SK-N-SH (cell line): Measurements from ENCODE around the gene NUDT22. TPM values are rescaled to one million over a fixed set of nuclear protein-coding genes. Genes with fewer than 3 reads are reported as not detected.

ENCODE experiments used
- CTCF ChIA-PET: fragments of 300-600, 350-600 bp; formaldehyde crosslinking; extraction: SDS; loops from one replicate; lab custom pipeline; 2021; lab: Yijun Ruan, JAX
- POLR2A ChIA-PET: fragments of 350-600 bp; sonication (Branson Sonifier 250); formaldehyde crosslinking; extraction: SDS; loops from one replicate; lab custom pipeline; 2020; ENCODE audit warnings: antibody characterized with exemption, inconsistent platforms; lab: Yijun Ruan, JAX
- DNase-seq: peaks from one replicate; pipeline ENCODE4 v3.0.0; 2012
- H2AFZ ChIP-seq: fragments of 200-600 bp; sonication (generic); 2 replicates; pipeline ENCODE4 v1.8.1; 2016; ENCODE audit warnings: antibody characterized with exemption, mild to moderate bottlenecking, low read depth
- H3F3A ChIP-seq: fragments of 200-600 bp; sonication (generic); replicated peaks from 2 replicates; pipeline ENCODE3; 2016; ENCODE audit warnings: antibody characterized with exemption, mild to moderate bottlenecking; ENCODE audit not compliant: insufficient read depth
- H3K27ac ChIP-seq, 2 experiments: fragments of 200-500 bp in 1 of 2; fragments of 200-600 bp in 1 of 2; sonication (Bioruptor generic) in 1 of 2; sonication (generic), shearing (Covaris generic) in 1 of 2; 2 replicates each; pipeline versions ENCODE4 v1.5.1 to v1.6.1; 2014 to 2016; ENCODE audit warnings: low read depth in 2 of 2, inconsistent platforms in 1 of 2, low read length in 1 of 2, mild to moderate bottlenecking in 1 of 2, mixed read lengths in 1 of 2
- H3K27me3 ChIP-seq: fragments of 200-600 bp; sonication (generic), shearing (Covaris generic); 2 replicates; pipeline ENCODE4 v1.6.1; 2016; ENCODE audit warnings: mixed run types; ENCODE audit not compliant: insufficient read depth
- H3K36me3 ChIP-seq, 2 experiments: fragments of 200-500 bp in 1 of 2; fragments of 200-600 bp in 1 of 2; sonication (Bioruptor generic) in 1 of 2; sonication (generic) in 1 of 2; replicated peaks in 1 of 2; 2 replicates each; pipeline versions ENCODE3 to v1.5.1; 2014 to 2016; ENCODE audit warnings: low read length in 1 of 2, mild to moderate bottlenecking in 1 of 2; ENCODE audit not compliant: insufficient read depth in 2 of 2, control insufficient read depth in 1 of 2
- H3K4me1 ChIP-seq, 2 experiments: fragments of 200-500 bp in 1 of 2; fragments of 200-600 bp in 1 of 2; sonication (Bioruptor generic) in 1 of 2; sonication (generic), shearing (Covaris generic) in 1 of 2; 2 replicates each; pipeline versions ENCODE4 v1.5.1 to v1.6.1; 2014 to 2016; ENCODE audit warnings: low read depth in 1 of 2, low read length in 1 of 2, mixed run types in 1 of 2; ENCODE audit not compliant: insufficient read depth in 2 of 2, control insufficient read depth in 1 of 2
- H3K4me2 ChIP-seq: fragments of 200-600 bp; sonication (generic), shearing (Covaris generic); 2 replicates; pipeline ENCODE4 v1.6.1; 2017; ENCODE audit warnings: mixed run types
- H3K4me3 ChIP-seq, 2 experiments: fragments of 200-500 bp in 1 of 2; fragments of 200-600 bp in 1 of 2; sonication (Bioruptor generic) in 1 of 2; sonication (generic), shearing (Covaris generic) in 1 of 2; 2 replicates each; pipeline versions ENCODE4 v1.5.1 to v1.8.1; 2014 to 2016; ENCODE audit warnings: low read depth in 2 of 2, inconsistent platforms in 1 of 2, low read length in 1 of 2, mild to moderate bottlenecking in 1 of 2, mixed read lengths in 1 of 2, moderate library complexity in 1 of 2
- H3K79me2 ChIP-seq: fragments of 200-600 bp; sonication (generic); 2 replicates; pipeline ENCODE4 v1.8.1; 2017; ENCODE audit warnings: mild to moderate bottlenecking; ENCODE audit not compliant: insufficient read depth
- H3K9ac ChIP-seq: fragments of 200-600 bp; sonication (generic); 2 replicates; pipeline ENCODE4 v1.6.1; 2017; ENCODE audit warnings: mixed run types
- H3K9me2 ChIP-seq: fragments of 200-600 bp; sonication (generic); 2 replicates; pipeline ENCODE4 v1.6.1; 2017; ENCODE audit warnings: mixed run types
- H3K9me3 ChIP-seq: fragments of 200-600 bp; sonication (generic); 2 replicates; pipeline ENCODE4 v1.6.1; 2017; ENCODE audit warnings: mixed run types, mild to moderate bottlenecking, moderate library complexity
- H4K20me1 ChIP-seq: fragments of 200-600 bp; sonication (generic); 2 replicates; pipeline ENCODE4 v1.6.1; 2017; ENCODE audit warnings: mild to moderate bottlenecking, mixed run types; ENCODE audit not compliant: insufficient read depth
- CHD2 ChIP-seq: fragments of 150-350 bp; IDR thresholded peaks from 2 replicates; pipeline ENCODE4 v1.6.1; 2018; ENCODE audit warnings: low read length; ENCODE audit not compliant: partially characterized antibody
- EP300 ChIP-seq, 2 experiments: IDR thresholded peaks; 2 replicates each; pipeline versions ENCODE4 v1.4.0 to v1.6.1; 2012; ENCODE audit warnings: borderline replicate concordance in 1 of 2, low read depth in 1 of 2, low read length in 1 of 2
- FOXJ3 ChIP-seq: sonication (generic); formaldehyde crosslinking; IDR thresholded peaks from 2 replicates; pipeline ENCODE4 v1.5.1; 2020; ENCODE audit warnings: mild to moderate bottlenecking, missing genetic modification reagents
- GABPA ChIP-seq: IDR thresholded peaks from 2 replicates; pipeline ENCODE4 v1.4.0; 2012; ENCODE audit warnings: low read depth, mild to moderate bottlenecking
- GATA2 ChIP-seq: sonication (generic); formaldehyde crosslinking; IDR thresholded peaks from 2 replicates; pipeline ENCODE4 v1.5.0; 2020; ENCODE audit warnings: mild to moderate bottlenecking, missing genetic modification reagents
- MXI1 ChIP-seq: IDR thresholded peaks from 2 replicates; pipeline ENCODE4 v1.6.1; 2012; ENCODE audit warnings: mild to moderate bottlenecking, low read depth, low read length, improper control_type of control experiment
- NFIC ChIP-seq: IDR thresholded peaks from 2 replicates; pipeline ENCODE4 v1.4.0; 2012; ENCODE audit warnings: borderline replicate concordance
- TAF1 ChIP-seq: IDR thresholded peaks from 2 replicates; pipeline ENCODE4 v1.6.1; 2012; ENCODE audit warnings: low read depth, mild to moderate bottlenecking, low read length, moderate library complexity, borderline replicate concordance
- TCF12 ChIP-seq: IDR thresholded peaks from 2 replicates; pipeline ENCODE4 v1.4.0; 2012
- WGBS: methylation state at CpG from one replicate; pipeline ENCODE4 v1.1.6; 2017; ENCODE audit warnings: low lambda C conversion rate; 5-methylcytosine and 5-hydroxymethylcytosine counted together
- polyA plus RNA-seq, 3 experiments: library from polyadenylated mRNA; depleted of rRNA; stranded (reverse); fragments of >200 nt; gene quantifications; 2 replicates each; pipeline ENCODE4 v1.2.3, GENCODE V29; 2012
- TF ChIP-seq, protein P1 (sequence below): fragments of 200-600 bp; sonication (generic); IDR thresholded peaks from 2 replicates; pipeline ENCODE4 v1.6.1; 2017; ENCODE audit warnings: antibody characterized with exemption, mild to moderate bottlenecking, moderate library complexity

Gene NUDT22
- polyA plus RNA-seq, 1 of the 3 experiments (the other 2 are of a cell fraction) = 72.7 TPM

DNA sequence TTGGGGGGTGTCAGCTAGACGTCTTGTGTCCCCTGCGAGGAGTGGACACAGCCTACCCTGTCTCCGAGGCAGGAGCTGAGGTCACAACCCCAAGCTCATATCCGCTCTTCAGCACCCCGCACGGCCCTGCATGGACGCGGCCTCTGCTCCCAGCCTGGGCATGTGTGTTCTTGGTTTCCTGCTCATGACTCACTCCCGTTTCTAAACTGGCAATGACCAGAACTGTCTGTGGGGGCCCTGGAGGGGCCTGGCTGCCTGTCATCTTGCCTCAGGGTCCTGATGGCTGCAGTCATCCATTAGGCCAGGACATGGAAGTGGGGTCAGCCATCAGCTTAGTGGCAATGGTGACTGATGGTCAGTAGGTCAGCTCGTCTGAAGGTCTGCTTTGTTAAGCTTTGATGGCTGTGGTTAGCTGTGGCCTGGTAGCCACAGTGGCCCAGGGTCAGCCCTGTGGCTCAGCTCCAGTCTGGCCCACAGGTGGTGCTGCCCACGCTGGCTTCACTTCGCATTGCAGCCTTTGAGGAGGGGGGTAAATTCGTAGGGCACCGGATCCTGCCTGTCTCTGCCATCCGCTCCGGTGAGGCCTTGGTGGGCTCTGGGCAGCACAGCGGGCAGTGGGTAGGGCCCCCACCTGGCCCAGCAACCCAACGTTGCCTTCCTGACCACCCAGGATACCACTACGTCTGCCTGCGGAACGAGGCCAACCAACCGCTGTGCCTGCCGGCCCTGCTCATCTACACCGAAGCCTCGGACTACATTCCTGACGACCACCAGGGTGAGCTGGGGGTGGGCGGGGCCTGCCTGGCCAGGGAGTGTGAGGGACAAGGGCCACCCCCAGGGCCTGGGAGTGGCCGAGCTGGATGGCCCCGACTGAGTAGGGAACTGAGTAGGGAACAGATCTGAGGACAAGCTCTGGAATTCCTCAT is 37.2 kb downstream of the NUDT22 start:
- peak; percentile 70 for DNase-seq
- H2AFZ ChIP-seq = no peak overlapping the region
- peaks cover 5% of the 10 kb centered on the region for H3F3A ChIP-seq
- TF ChIP-seq CHD2 (no peak), FOXJ3 (CRISPR knock-in tag) (no peak), TCF12 (no peak), EP300 (IDR thresholded peaks at IDR 0.05; ENCODE audit: borderline replicate concordance in 1 of 2, low read depth in 1 of 2, low read length in 1 of 2) (no peak), GATA2 (CRISPR knock-in tag) (no peak), MXI1 (no peak), TAF1 (no peak)
- TF ChIP-seq, protein P1, sequence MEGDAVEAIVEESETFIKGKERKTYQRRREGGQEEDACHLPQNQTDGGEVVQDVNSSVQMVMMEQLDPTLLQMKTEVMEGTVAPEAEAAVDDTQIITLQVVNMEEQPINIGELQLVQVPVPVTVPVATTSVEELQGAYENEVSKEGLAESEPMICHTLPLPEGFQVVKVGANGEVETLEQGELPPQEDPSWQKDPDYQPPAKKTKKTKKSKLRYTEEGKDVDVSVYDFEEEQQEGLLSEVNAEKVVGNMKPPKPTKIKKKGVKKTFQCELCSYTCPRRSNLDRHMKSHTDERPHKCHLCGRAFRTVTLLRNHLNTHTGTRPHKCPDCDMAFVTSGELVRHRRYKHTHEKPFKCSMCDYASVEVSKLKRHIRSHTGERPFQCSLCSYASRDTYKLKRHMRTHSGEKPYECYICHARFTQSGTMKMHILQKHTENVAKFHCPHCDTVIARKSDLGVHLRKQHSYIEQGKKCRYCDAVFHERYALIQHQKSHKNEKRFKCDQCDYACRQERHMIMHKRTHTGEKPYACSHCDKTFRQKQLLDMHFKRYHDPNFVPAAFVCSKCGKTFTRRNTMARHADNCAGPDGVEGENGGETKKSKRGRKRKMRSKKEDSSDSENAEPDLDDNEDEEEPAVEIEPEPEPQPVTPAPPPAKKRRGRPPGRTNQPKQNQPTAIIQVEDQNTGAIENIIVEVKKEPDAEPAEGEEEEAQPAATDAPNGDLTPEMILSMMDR = peak; percentile 25; the same call in 1 of the 2 replicates
- H3K9me3 ChIP-seq = no peaks in the 10 kb centered on the region
- H3K4me2 ChIP-seq = peak overlapping the region; percentile 20; the same call in 1 of the 2 replicates
- H3K27ac ChIP-seq = peak overlapping the region; percentile 29 to 94; a peak in 3 of 4 replicates
- no peaks in the 10 kb centered on the region for H3K9me2 ChIP-seq
- no peaks in the 10 kb centered on the region for H3K27me3 ChIP-seq
- no peaks in the 10 kb centered on the region; the same call in none of the 2 replicates for H3K79me2 ChIP-seq
- no peak overlapping the region for H3K9ac ChIP-seq
- ChIA-PET CTCF (interaction anchor here (1.1 to 5.7 kb wide), 10 partner anchors 9 to 427 kb away, joined by 3 to 119 read pairs (median 10); partner anchors contain the start of genes PLCB3 and PPP1R14B), POLR2A (interaction anchor here (1.2 to 2.8 kb wide), 5 partner anchors 8 to 26 kb away, joined by 3 to 41 read pairs (median 11); partner anchors contain the start of genes FKBP2, PLCB3 and PPP1R14B)
- H3K4me3 ChIP-seq = no peak overlapping the region
- H3K36me3 ChIP-seq = peaks cover 27 to 39% of the 10 kb centered on the region in 2 experiments
- no peaks in the 10 kb centered on the region for H4K20me1 ChIP-seq
- 75% methylated on average over 28 of the region's 29 CpGs for WGBS
- H3K4me1 ChIP-seq = peaks cover 3 to 47% of the 10 kb centered on the region in 2 experiments; a peak in 3 of 4 replicates

DNA sequence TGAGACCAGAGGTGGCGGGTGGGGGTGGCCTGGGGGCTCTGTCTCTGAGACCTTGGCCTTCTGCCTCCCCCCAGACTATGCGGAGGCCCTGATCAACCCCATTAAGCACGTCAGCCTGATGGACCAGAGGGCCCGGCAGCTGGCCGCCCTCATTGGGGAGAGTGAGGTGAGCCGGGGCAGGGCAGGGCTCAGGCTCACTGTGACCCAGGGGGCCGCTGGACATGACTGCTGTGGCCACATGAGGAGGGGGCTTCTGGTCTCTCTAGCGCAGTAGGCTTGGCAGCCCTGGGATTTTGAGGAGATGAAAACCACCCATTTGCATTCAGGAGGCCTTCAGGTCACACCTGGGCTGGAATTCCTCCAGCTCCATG is 37.9 kb downstream of the NUDT22 start:
- DNase-seq = no peak
- TF ChIP-seq EP300 (IDR thresholded peaks at IDR 0.05; ENCODE audit: borderline replicate concordance in 1 of 2, low read depth in 1 of 2, low read length in 1 of 2) = no peak
- no peak for TF ChIP-seq GABPA
- TF ChIP-seq FOXJ3 (CRISPR knock-in tag) = 0 out of 2 replicates have a peak, but pooled peaks have one; percentile 26
- TF ChIP-seq MXI1 = no peak
- TF ChIP-seq NFIC = no peak
- no peak for TF ChIP-seq CHD2
- no peak for TF ChIP-seq TCF12
- H3K79me2 ChIP-seq = no peaks in the 10 kb centered on the region; the same call in none of the 2 replicates
- no peak overlapping the region for H3K4me3 ChIP-seq
- H4K20me1 ChIP-seq = no peaks in the 10 kb centered on the region
- H3K9me2 ChIP-seq = no peaks in the 10 kb centered on the region
- no peak overlapping the region for H3K4me2 ChIP-seq
- peaks cover 10 to 54% of the 10 kb centered on the region in 2 experiments; a peak in 3 of 4 replicates for H3K4me1 ChIP-seq
- H3K9ac ChIP-seq = no peak overlapping the region
- WGBS = 93% methylated on average over 4 of the region's 8 CpGs
- H2AFZ ChIP-seq = no peak overlapping the region
- H3K27me3 ChIP-seq = no peaks in the 10 kb centered on the region
- CTCF ChIA-PET = interaction anchor here (0.9 to 5.7 kb wide), 13 partner anchors 10 to 495 kb away, joined by 3 to 119 read pairs (median 5); partner anchors contain the start of genes NUDT22, PLCB3, PPP1R14B and TRPT1
- peaks cover 27 to 32% of the 10 kb centered on the region in 2 experiments for H3K36me3 ChIP-seq
- no peaks in the 10 kb centered on the region for H3K9me3 ChIP-seq
- POLR2A ChIA-PET = interaction anchor here (1.0 to 2.8 kb wide), 9 partner anchors 8 to 54 kb away, joined by 3 to 41 read pairs (median 5); partner anchors contain the start of genes FKBP2, NUDT22, PLCB3 and PPP1R14B
- peaks cover 11% of the 10 kb centered on the region for H3F3A ChIP-seq
- peak overlapping the region in 1 of 2 experiments; percentile 94; a peak in 2 of 4 replicates for H3K27ac ChIP-seq
